Adipocyte (in vitro differentiated cells): Measurements from ENCODE around the gene COL23A1.

ENCODE experiments used
- DNase-seq: peaks from one replicate; pipeline ENCODE4 v3.0.0-alpha.2; 2015; ENCODE audit warnings: low read depth
- H3K27me3 ChIP-seq: replicated peaks from 2 replicates; pipeline ENCODE4 v1.7.0; 2013; ENCODE audit warnings: mild to moderate bottlenecking, low read length, moderate library complexity; ENCODE audit not compliant: control insufficient read depth, insufficient read depth
- H3K36me3 ChIP-seq: 2 replicates; pipeline ENCODE4 v1.7.0; 2013; ENCODE audit warnings: low read length, mild to moderate bottlenecking, moderate library complexity; ENCODE audit not compliant: control insufficient read depth, insufficient read depth, severe bottlenecking
- H3K4me1 ChIP-seq: 2 replicates; pipeline ENCODE4 v1.7.0; 2013; ENCODE audit warnings: mild to moderate bottlenecking, low read length, moderate library complexity; ENCODE audit not compliant: control insufficient read depth, insufficient read depth
- H3K4me3 ChIP-seq: 2 replicates; pipeline ENCODE4 v1.7.0; 2013; ENCODE audit warnings: mild to moderate bottlenecking, low read length, moderate library complexity
- H3K9ac ChIP-seq: 2 replicates; pipeline ENCODE4 v1.7.0; 2013; ENCODE audit warnings: mild to moderate bottlenecking, low read length, moderate library complexity
- H3K9me3 ChIP-seq: 2 replicates; pipeline ENCODE4 v1.7.0; 2013; ENCODE audit warnings: mild to moderate bottlenecking, low read length, moderate library complexity; ENCODE audit not compliant: control insufficient read depth

The COL23A1 gene

DNA sequence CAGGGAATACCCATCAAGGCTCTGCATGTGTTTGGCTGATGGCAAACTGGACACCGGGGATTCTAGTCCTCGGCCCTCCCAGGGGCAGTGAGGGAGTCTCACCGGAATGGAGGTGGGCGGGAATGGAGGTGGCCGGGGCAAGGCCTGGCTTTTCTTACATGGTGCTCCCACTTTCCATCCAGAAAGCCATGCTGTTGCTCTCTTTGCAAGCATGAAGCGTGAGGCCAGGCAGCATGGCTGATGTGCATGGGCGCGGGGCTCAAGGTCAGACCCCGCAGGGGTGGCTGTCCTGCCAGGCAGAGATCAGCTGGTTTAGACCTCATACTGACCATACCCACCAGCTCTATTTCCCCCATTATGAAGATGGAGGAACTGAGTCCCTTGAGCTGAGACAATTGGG, 249.6 kb downstream of the COL23A1 start:
- Histone ChIP-seq H3K27me3 (peaks cover 36% of the 10 kb centered on the region), H3K4me1 (no peaks in the 10 kb centered on the region), H3K36me3 (no peaks in the 10 kb centered on the region), H3K9me3 (no peaks in the 10 kb centered on the region), H3K9ac (no peak overlapping the region), H3K4me3 (no peak overlapping the region)
- no peak for DNase-seq

DNA sequence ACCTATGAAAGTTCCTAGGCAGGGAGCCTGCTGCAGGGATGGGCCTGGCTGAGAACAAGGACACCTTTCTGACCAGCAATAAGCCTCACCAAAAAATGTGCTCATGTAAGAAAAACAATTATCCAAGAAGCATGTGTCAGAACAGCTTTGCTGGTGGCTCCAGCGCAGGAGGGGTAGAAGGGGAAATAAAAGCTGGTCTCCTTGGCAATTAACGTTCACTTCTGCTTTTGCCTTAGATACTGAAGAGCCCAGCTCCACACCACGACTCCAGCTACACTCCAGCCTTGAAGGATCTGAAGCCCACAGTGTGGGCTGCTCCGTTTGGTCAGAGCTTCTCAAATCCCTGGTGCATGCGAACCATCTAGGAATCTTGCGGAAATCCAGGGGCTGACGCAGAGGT, 250.0 kb downstream of the COL23A1 start:
- DNase-seq, result no peak
- Histone ChIP-seq H3K9me3 (no peaks in the 10 kb centered on the region), H3K4me3 (no peak overlapping the region), H3K4me1 (no peaks in the 10 kb centered on the region), H3K27me3 (peaks cover 36% of the 10 kb centered on the region), H3K9ac (no peak overlapping the region), H3K36me3 (no peaks in the 10 kb centered on the region)

DNA sequence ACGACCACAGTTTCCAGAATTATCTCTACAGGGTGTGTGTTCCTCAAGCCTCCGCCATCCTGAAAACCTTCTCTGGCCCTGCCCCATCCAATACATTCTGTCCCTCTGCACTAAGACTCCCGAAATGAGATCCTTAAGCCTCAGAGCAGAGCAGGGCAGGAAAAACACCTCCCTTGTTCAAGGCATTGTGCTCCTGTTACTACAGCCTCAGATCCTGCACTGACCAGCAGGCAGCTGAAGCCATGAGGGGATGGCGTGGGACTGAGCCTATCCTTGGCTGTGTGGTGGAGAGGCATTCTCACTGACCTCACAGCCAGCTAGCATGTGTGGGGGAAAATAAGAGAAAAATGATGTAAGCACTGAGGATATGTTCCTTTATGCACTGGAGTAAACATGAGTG, 250.9 kb downstream of the COL23A1 start:
- Histone ChIP-seq H3K36me3 (no peaks in the 10 kb centered on the region), H3K9me3 (no peaks in the 10 kb centered on the region), H3K4me3 (no peak overlapping the region), H3K9ac (no peak overlapping the region), H3K27me3 (peaks cover 36% of the 10 kb centered on the region), H3K4me1 (no peaks in the 10 kb centered on the region)
- DNase-seq, result no peak

DNA sequence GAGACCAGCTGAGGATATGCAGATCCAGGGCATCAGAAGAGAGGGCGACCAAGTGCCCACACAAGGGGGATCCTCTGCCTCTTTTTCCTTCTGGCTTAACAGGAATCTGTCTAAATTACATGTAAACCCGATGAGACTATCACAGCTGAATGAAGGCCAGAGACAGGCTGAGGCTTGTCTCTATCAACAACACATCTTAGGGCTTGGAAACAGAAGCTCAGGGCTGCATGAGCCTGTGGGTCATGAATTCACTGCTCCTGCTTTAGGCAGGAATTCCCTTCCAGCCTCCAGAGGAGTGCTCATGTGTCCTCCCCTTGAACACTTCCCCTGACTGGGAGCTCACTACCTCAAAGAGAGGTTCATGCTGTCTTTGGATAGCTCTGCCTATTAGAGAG, 251.4 kb downstream of the COL23A1 start:
- Histone ChIP-seq H3K9me3 (no peaks in the 10 kb centered on the region), H3K36me3 (no peaks in the 10 kb centered on the region), H3K27me3 (peaks cover 36% of the 10 kb centered on the region), H3K9ac (no peak overlapping the region), H3K4me3 (no peak overlapping the region), H3K4me1 (no peaks in the 10 kb centered on the region)
- no peak for DNase-seq

DNA sequence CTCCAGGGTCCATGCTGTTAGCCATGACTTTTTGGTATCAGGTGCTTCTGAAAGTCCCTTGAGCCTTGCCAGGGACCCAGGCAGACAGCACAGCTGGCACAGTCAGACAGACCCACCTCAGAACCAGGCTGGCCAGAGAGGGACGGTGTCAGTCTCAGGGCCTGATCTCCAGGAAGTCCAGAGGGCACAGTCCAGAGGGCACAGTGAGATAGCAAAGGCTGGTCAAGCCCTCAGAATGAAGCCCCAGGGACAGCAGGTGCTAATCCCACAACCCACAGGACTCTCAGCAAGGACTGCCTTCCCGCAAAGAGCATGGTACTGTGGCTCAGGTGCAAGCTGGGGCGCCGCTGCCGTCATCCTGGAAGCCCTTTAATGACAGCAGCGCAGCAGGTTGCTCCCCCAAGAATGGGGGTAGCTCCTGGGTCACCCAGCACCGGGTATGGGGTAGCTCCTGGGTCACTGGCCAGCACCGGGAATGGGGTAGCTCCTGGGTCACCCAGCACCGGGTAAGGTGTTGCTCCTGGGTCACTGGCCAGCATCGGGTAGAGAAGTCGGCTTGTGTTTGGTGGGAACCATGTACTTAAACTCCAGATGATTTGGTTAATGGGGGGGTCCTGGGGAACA, 252.0 kb downstream of the COL23A1 start:
- Histone ChIP-seq H3K9me3 (no peaks in the 10 kb centered on the region), H3K4me3 (no peak overlapping the region)
- no peak for DNase-seq

DNA sequence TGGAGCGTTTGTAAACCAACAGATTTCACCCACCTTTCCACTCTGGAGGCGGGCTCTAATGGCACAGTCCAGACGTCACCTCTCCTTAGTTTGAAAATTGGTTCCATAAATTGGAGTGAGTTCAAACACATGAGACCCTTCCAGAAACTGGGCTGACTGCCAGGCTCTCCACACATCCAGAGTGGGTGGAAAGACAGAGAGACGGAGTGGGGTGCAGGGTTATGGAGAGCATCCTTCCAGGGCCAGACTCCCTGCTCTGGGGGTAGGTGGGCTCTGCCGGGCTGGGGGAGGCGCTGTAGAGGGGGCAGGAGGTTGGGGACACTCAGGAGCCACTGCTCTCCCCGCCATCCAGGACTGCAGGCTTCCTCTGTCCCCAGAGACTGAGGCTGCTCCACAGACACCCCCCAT, 252.9 kb downstream of the COL23A1 start:
- peaks cover under 1% of the 10 kb centered on the region for H3K4me1 ChIP-seq
- H3K36me3 ChIP-seq, result no peaks in the 10 kb centered on the region
- peaks cover 40% of the 10 kb centered on the region for H3K27me3 ChIP-seq
- H3K9ac ChIP-seq, result no peak overlapping the region
- H3K9me3 ChIP-seq, result no peaks in the 10 kb centered on the region
- DNase-seq, result no peak
- H3K4me3 ChIP-seq, result no peak overlapping the region

More for the DNA sequence above, 252.0 kb downstream of the COL23A1 start:
- no peaks in the 10 kb centered on the region for H3K4me1 ChIP-seq
- no peaks in the 10 kb centered on the region for H3K36me3 ChIP-seq
- peaks cover 36% of the 10 kb centered on the region for H3K27me3 ChIP-seq
- no peak overlapping the region for H3K9ac ChIP-seq

DNA sequence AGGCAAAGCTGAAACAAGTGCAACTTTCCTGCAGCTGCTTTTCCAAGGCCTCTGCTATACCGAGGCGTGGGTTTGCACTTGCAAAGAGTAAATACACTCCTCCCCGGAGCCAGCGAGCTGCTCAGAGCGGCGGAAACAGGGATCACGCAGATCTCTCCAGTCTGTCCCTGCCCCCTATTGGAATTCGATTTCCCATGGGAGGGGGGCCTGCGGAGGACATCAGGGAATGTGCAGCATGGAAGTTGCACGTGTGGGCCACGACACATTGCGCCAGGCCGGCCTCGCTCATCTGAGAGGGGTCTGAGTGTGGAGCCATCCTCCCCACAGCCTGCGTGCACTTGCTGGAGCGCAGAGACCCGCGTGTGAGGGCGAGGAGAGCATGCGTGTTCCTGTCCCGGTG, 253.3 kb downstream of the COL23A1 start:
- Histone ChIP-seq H3K4me1 (peaks cover 5% of the 10 kb centered on the region), H3K9me3 (no peaks in the 10 kb centered on the region), H3K9ac (no peak overlapping the region), H3K4me3 (no peak overlapping the region), H3K36me3 (no peaks in the 10 kb centered on the region), H3K27me3 (peaks cover 44% of the 10 kb centered on the region)
- no peak for DNase-seq

DNA sequence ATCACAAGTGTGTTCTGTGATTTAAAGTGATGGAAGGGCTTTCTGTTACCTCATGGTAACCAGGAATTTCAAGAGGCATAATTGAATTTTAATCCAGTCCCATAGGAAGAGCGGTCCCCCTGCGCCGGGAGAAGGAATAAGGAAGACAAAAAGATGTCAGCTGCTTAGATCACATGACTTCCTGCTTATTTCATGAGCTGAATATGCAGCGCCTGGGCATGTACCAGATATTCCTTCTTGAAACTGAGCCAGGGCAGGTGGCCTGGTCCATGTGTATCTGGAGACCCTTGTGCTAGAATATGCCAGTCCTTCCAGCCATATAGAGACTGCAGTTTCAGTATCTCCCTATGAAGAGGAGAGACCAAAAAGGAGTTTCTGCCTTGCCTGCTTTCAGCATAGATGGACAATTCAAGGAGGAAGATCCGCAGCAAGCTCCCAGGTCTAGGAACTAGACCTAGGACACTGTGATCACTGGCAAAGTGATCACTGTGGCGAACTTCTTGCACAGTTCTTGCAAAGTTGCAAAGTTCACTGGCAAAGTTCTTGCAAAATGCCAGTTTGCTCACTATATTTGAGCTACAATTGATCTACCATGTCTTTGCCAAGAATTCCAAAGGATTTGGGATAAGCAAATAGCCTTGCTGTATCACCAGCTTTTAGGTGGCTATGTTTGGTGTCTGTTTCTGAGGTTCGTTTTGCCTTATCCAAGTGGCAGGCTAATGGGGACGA, 254.7 kb downstream of the COL23A1 start:
- Histone ChIP-seq H3K4me1 (peaks cover 16% of the 10 kb centered on the region), H3K9me3 (no peaks in the 10 kb centered on the region), H3K36me3 (no peaks in the 10 kb centered on the region), H3K9ac (no peak overlapping the region), H3K27me3 (peaks cover 38% of the 10 kb centered on the region), H3K4me3 (no peak overlapping the region)
- no peak for DNase-seq

DNA sequence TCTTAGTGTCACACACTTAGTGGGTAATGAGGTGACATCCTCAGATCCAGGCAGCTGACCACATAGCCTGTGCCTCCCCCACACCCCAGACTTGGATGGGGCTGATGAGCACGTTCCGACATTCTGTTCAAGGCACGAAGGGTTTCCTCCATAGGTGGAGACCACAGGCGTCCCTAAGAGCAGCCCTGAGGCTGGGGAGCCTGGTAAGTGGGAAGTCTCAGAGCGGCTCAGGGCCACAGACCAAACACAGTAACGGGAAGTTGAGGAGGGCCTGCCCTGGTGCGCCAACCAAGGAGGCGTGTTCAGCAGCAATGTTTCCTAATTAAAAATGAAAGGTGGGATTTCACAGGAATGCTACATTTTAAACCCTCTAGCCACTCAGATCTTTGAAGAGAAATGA, 255.3 kb downstream of the COL23A1 start:
- Histone ChIP-seq H3K36me3 (no peaks in the 10 kb centered on the region), H3K4me3 (no peak overlapping the region), H3K4me1 (peaks cover 16% of the 10 kb centered on the region), H3K9me3 (no peaks in the 10 kb centered on the region), H3K27me3 (peaks cover 38% of the 10 kb centered on the region), H3K9ac (no peak overlapping the region)
- no peak for DNase-seq

DNA sequence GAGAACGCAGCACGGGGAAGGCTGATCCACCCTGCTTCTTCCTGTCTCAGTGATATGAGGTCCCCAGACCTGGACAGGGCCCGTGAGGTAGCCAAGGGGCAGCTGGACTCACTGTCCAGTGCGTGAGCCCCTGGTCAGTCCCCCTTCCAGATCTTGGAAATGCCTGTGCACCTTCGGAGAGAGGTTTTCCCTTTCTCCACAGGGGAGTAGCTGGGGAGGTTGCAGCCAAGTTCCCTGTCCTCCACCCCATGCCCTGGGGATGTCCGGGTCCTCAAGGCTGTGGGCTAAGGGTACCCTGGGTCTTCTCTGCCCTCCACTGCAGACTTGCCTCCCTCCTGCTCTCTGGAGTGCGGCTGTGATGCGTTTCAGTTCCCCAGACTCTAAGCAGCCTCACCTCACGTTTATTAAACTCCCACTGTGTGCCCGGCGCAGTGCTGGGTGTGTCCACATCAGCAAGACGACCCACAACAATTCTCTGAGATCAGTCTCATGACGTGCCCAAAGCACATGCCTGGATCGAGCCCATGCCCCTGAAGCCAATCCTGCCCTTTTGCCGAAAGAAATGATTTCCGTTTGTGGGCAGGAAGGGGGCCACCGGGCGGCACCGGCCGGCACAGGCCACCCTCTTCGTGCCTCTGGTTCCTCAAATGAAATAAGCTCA, 256.2 kb downstream of the COL23A1 start:
- Histone ChIP-seq H3K36me3 (no peaks in the 10 kb centered on the region), H3K9me3 (no peaks in the 10 kb centered on the region), H3K27me3 (peaks cover 34% of the 10 kb centered on the region), H3K4me1 (peaks cover 16% of the 10 kb centered on the region), H3K9ac (no peak overlapping the region), H3K4me3 (no peak overlapping the region)
- no peak for DNase-seq

DNA sequence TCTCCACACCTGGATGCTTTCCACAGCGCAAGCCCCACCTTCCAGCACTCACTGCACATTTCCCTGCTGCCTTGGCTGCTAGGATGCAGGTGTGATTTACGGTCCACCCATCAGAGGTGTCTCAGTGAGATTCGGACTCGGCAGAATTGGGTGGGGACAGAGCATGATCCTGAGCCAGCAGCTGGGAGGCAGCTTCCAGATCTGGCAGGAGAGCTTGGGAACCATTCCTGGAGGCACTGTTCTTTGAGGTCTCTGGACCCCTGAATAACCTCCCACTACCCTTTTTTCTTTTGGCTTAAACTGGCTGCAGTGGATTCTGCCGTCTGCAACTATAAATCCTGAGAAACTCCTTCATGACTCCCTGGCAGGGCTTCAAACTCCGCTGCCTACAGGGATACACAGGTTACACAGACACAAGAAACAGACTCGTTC, 258.0 kb downstream of the COL23A1 start:
- no peak overlapping the region for H3K4me3 ChIP-seq

More for the DNA sequence above, 258.0 kb downstream of the COL23A1 start:
- H3K4me1 ChIP-seq, result peaks cover 16% of the 10 kb centered on the region
- no peaks in the 10 kb centered on the region for H3K36me3 ChIP-seq
- H3K9ac ChIP-seq, result no peak overlapping the region
- peaks cover 46% of the 10 kb centered on the region for H3K27me3 ChIP-seq
- DNase-seq, result no peak
- no peaks in the 10 kb centered on the region for H3K9me3 ChIP-seq
